Activated T-cell treated with anti-CD3 and anti-CD28 coated beads for 48 hours (primary cell): ENCODE results near the gene GID4.
A peak's percentile ranks its signal among the peaks of the same experiment; 100 is the strongest.

Experiments
- DNase-seq: peaks from one replicate; pipeline ENCODE4 v3.0.0-alpha.2; 2020; ENCODE audit warnings: low read depth

GID4 gene

DNA sequence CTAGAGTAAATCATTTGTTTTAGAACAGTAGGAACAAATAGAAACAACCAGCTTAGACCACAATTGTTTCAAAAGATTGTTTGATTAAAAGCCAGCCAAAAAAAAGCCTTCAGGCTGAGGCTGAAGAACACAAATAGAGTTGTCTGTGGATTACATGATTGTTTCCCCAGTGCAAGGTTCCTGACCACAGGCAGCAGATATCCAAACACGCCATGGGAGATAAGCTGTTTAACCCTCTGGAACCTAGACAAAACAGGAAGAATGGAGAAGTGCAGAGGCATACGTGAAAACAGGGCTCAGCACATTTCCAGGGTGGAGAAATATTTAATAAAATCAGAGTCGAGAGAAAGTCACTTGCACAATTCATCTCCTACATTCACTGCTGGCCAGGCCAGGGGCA is 21.2 kb upstream of the GID4 start:
- DNase-seq = no peak

DNA sequence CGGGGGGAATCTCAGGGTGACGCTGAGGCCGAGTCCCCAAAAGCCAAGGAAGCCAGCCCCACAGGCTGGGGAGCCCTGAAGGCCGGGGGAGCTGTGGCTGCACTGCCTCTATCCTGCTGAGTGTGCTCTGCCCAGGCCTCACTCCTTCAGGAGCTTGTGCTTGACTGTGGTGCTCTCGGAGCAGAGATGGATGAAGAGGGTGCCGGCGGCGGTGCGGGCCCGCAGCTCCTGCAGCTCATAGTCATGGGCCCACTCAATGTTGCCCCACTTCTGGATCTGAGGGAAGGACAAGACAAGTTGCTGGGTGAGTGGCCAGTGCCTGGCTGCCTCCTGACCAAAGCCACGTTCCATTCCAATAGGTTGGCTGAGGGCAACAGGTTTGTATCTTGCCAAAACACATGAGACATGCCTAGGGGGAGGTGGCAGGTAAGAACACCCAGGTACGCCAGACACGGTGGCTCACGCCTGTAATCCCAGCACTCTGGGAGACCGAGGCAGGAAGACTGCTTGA is 20.7 kb upstream of the GID4 start:
- DNase-seq = no peak

GRCh38 chr17:18019838-18020154 is 19.4 kb upstream of the GID4 start:
- DNase-seq = no peak

GRCh38 chr17:18020971-18021370 is 18.2 kb upstream of the GID4 start:
- no peak for DNase-seq

DNA sequence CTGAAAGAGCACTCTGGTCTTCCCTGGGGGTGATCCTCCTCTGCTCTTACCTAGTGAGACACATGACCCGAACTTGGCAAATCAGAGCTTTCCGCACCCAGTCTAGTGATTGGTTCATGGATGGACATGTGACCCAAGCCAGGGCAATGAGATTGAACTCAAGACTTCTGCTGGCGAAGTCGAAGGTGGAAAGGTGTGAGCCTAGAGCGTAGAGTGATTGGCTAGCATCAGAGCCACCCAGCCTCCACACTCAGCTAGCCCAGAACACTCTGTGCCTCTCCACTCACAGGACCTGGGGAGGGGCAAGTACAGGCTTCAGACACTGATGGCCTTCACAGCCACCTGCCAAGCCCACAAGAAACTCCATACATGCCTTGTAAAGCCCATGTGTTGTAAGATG is 17.8 kb upstream of the GID4 start:
- DNase-seq = no peak

GRCh38 chr17:18025241-18025944 is 13.8 kb upstream of the GID4 start:
- DNase-seq = peak; percentile 17

- no peak for DNase-seq
Measured at GRCh38 chr17:18025945-18026776, 13.0 kb upstream of the GID4 start.

- no peak for DNase-seq
Measured at GRCh38 chr17:18027280-18027679, 11.9 kb upstream of the GID4 start.

DNA sequence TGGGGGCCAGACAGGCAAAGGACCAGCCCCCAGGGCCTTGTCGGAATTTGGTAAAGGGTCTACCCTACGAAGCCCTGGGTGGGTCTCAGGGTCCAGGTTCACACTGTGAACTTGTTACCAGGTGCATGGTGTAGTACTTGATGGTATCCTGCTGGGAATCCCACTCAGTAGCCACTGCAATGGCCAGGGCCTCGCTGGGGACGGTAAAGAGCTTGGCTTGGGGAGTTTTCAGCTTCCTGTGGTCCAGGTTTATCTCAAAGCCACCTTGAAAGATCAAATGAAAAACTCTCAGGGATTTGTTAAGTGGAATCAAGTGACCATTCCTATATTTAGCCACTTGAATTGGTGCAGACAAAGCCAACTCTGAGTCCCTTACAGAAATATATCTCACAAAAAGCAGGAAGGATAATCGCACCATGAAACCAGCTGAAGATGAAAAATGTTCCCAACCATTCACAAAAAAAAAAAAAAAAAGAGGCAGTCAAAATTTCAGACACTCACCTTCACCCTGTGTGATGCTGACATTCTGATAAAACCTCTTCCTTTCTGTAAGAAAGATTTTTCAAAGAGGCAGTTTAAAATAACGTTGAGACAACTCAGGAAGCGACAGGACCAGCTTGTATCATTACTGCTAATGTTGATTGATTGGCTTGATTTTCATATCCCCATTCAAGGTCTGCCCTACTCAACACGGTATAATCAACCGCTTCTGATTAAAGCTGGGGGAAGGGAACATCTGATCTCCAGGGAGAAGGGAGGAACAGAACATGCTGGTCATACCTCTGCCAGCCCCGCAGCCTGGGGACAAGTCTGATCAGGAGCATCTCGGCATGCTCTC is 10.9 kb upstream of the GID4 start:
- no peak for DNase-seq

GRCh38 chr17:18028952-18029540 is 10.2 kb upstream of the GID4 start:
- no peak for DNase-seq

DNA sequence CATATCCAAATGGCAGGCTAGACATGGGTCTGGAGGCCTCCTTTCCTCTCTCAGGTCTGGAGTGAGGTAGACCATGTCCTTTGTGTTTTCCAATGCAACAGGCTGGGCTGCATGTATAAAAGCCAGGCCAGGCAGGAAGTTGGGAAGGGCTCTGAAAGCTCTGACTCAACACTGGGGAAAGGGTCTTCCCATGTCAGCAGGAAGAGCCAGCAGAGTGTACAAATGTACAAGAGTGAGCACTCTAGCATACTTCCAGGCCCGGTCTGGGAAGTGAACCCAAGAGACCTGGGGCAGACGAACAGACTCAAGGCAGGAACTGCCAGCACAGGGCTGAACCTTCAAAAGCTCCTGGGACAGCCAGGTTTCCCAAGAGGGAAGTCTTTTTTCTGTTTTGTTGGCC is 7.3 kb upstream of the GID4 start:
- no peak for DNase-seq

GRCh38 chr17:18033442-18034099 is 5.6 kb upstream of the GID4 start:
- no peak for DNase-seq

- no peak for DNase-seq
Measured at GRCh38 chr17:18035704-18036103, 3.5 kb upstream of the GID4 start.

GRCh38 chr17:18037486-18037885 is 1.7 kb upstream of the GID4 start:
- no peak for DNase-seq

- no peak for DNase-seq
Measured at GRCh38 chr17:18038149-18038850, 908 bp upstream of the GID4 start.

- no peak for DNase-seq
Measured at GRCh38 chr17:18039535-18040260, 490 bp downstream of the GID4 start.

DNA sequence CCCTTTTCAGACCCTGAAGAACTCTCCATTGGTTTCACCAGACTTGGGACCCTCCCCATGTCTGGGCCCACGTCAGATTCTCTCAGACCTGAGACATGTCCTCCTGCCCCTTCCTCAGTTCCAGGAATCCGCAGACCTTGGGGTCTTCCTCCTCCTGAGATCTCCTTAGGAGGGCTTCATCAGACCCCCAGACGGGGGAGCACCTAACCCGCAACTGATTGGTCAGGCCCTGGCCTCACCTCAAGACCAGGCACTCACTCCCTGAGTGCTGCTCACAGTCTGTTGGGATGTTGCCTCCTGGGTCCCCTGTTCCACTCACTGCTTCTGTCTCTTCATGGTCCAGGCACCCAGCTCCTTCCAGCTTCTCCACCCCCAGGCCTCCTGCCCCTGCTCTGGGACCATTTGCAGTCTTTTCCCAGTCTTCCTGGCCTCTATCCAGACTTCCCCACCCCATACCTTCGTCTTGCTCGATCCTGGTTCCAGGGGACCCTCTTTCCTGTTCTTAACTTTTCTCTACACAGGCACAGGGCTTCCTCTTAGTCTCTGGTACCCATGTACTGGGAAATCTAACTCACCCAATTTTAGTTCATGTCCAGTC is 1.2 kb downstream of the GID4 start:
- no peak for DNase-seq

- no peak for DNase-seq
Measured at GRCh38 chr17:18041776-18042175, 2.6 kb downstream of the GID4 start.

GRCh38 chr17:18042983-18043382 is 3.8 kb downstream of the GID4 start:
- no peak for DNase-seq

GRCh38 chr17:18043491-18043890 is 4.3 kb downstream of the GID4 start:
- DNase-seq = no peak
